Measurements from ENCODE around the gene TOB1. TPM values are rescaled to one million over a fixed set of nuclear protein-coding genes. Genes with fewer than 3 reads are reported as not detected.

The TOB1 gene
- total and polyA plus RNA-seq, 9 of the 15 experiments (the other 6 are each of a cell fraction or from before 2014, with no cell fraction given): 4.8 to 63.7 (median 13.2) TPM

- peak; percentile 73; the same call in 1 of the 2 replicates for TF ChIP-seq FOXP1 (CRISPR knock-in tag; IDR thresholded peaks at IDR 0.05)
- no peak for TF ChIP-seq HMG20B (CRISPR knock-in tag; IDR thresholded peaks at IDR 0.05)
- TF ChIP-seq NR0B1 (IDR thresholded peaks at IDR 0.05; ENCODE audit: partially characterized antibody): no peak
- no peak for TF ChIP-seq XRCC3 (IDR thresholded peaks at IDR 0.05)
- TF ChIP-seq HEY1 (CRISPR knock-in tag; IDR thresholded peaks at IDR 0.05; ENCODE audit: borderline replicate concordance): no peak
- TF ChIP-seq SRSF7 (optimal IDR thresholded peaks at IDR 0.05; ENCODE audit: low read depth, low read length): no peak
- TF ChIP-seq GATAD2A (IDR thresholded peaks at IDR 0.05): no peak
- no peak for TF ChIP-seq HDGF (IDR thresholded peaks at IDR 0.05)
- TF ChIP-seq SUPT5H (IDR thresholded peaks at IDR 0.05): peak; percentile 98
- TF ChIP-seq BRCA1 (IDR thresholded peaks at IDR 0.05): no peak
- no peak for TF ChIP-seq BRCA1 (CRISPR knock-in tag; IDR thresholded peaks at IDR 0.05)
- TF ChIP-seq NKRF (IDR thresholded peaks at IDR 0.05; ENCODE audit: borderline replicate concordance): no peak
- TF ChIP-seq HNRNPH1 (optimal IDR thresholded peaks at IDR 0.05; ENCODE audit: low read depth, low read length): no peak
- TF ChIP-seq POLR2A (conservative IDR thresholded peaks at IDR 0.05): peak; percentile 99
- TF ChIP-seq TOE1 (IDR thresholded peaks at IDR 0.05; ENCODE audit: borderline replicate concordance): no peak
- TF ChIP-seq TOE1 (CRISPR knock-in tag; IDR thresholded peaks at IDR 0.05; ENCODE audit: borderline replicate concordance, low read depth): no peak
- TF ChIP-seq SMC3 (conservative IDR thresholded peaks at IDR 0.05; ENCODE audit: insufficient read depth, low read depth, low read length): no peak
- no peak for TF ChIP-seq CHD1 (IDR thresholded peaks at IDR 0.05; ENCODE audit: low read length)
- no peak for TF ChIP-seq U2AF2 (optimal IDR thresholded peaks at IDR 0.05; ENCODE audit: low read depth, low read length)
- peak; percentile 98 for TF ChIP-seq POLR2H (tag; IDR thresholded peaks at IDR 0.05; ENCODE audit: low read depth)
- no peak for TF ChIP-seq NFATC3 (IDR thresholded peaks at IDR 0.05)
Observed at GRCh38 chr17:50866261-50866949, at the start of gene TOB1 (continued).

Data from K562 (cell line).